Ascending aorta (tissue), 2 donors: ENCODE measurements around the gene PDP2. TPM values are rescaled to one million over a fixed set of nuclear protein-coding genes. Genes with fewer than 3 reads are reported as not detected.

Experiments used
- DNase-seq, 2 donors: peaks; one replicate each; pipeline ENCODE4 v3.0.0-alpha.2; 2019; ENCODE audit warnings: low spot score in 2 of 2
- H3K27ac ChIP-seq, 2 donors: fragments of 200-600 bp; sonication (generic); one replicate each; pipeline ENCODE4 v1.5.1; 2016 to 2017; ENCODE audit warnings: mild to moderate bottlenecking in 1 of 2
- H3K27me3 ChIP-seq: fragments of 200-600 bp; sonication (generic); one replicate; pipeline ENCODE4 v1.5.1; 2017
- H3K36me3 ChIP-seq, 2 donors: fragments of 200-600 bp; sonication (generic); one replicate each; pipeline ENCODE4 v1.5.1; 2016
- H3K4me1 ChIP-seq, 2 donors: fragments of 200-600 bp; sonication (generic); one replicate each; pipeline ENCODE4 v1.5.1; 2016 to 2017; ENCODE audit warnings: mild to moderate bottlenecking in 1 of 2
- H3K4me3 ChIP-seq, 2 donors: fragments of 200-600 bp; sonication (generic); one replicate each; pipeline ENCODE4 v1.5.1; 2016 to 2017; ENCODE audit warnings: mild to moderate bottlenecking in 1 of 2
- H3K9me3 ChIP-seq, 2 donors: fragments of 200-600 bp; sonication (generic); one replicate each; pipeline ENCODE4 v1.5.1; 2016
- intact Hi-C: fragments of 100-400 bp; cut with DNase I; formaldehyde crosslinking; loops from one replicate; pipeline ENCODE4 v1.15.1; 2023
- total RNA-seq: library from RNA; depleted of rRNA; stranded (reverse); fragments of >200 nt; gene quantifications from one replicate; pipeline ENCODE4 v1.1.0, GENCODE V29; 2016
- TF ChIP-seq, protein P1 (sequence below), 3 experiments: fragments of 200-600 bp in 2 of 3; fragments of 450-650 bp in 1 of 3; sonication (generic) in 2 of 3; IDR thresholded peaks; one replicate each; pipeline ENCODE4 v1.5.1; 2016 to 2019; ENCODE audit warnings: antibody characterized with exemption in 3 of 3, mild to moderate bottlenecking in 1 of 3, moderate library complexity in 1 of 3

PDP2 gene, protein sequence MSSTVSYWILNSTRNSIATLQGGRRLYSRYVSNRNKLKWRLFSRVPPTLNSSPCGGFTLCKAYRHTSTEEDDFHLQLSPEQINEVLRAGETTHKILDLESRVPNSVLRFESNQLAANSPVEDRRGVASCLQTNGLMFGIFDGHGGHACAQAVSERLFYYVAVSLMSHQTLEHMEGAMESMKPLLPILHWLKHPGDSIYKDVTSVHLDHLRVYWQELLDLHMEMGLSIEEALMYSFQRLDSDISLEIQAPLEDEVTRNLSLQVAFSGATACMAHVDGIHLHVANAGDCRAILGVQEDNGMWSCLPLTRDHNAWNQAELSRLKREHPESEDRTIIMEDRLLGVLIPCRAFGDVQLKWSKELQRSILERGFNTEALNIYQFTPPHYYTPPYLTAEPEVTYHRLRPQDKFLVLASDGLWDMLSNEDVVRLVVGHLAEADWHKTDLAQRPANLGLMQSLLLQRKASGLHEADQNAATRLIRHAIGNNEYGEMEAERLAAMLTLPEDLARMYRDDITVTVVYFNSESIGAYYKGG
- total RNA-seq: 2.8 TPM

DNA sequence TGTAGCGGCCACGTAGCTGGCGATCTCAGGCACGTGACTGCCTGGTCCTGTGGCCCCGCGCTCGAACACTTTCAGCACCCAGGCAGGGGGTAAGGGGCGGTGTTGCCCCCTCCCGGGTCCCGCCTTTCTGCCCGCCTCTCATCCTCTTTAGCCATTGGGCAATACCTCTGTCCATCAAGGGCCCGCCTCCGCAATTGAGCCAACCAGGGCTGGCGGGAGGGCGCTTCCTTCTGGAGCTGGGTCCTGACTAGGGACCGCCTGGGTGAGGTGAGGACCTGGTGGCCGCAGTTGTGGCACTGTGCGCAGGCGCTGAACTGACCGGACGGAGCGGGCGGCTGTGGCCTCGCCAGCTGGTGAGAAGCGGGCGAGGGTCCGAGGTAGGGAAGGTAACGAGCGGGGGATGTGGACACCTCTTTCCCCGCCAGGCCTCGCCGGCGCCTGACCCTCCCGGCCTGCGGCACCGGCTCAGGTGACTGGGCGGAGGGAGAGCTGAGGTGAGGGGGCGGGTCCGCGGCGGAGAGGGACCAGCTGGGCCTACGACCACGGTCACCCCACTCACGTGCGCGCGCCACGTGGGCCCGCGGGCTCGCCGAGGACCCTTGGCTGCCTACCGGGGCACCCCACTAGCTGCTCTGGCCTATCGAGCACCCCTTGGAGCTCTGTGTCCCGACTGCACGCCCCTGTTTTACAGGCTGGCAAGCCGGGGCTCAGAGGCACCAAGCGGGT, at the start of gene PDP2:
TSS of gene PDP2 (plus strand) at position 228 of the 726 bp plus-strand sequence. CDS start 3,770 bp downstream, outside the sequence.
- Histone ChIP-seq H3K27me3 (no peaks in the 10 kb centered on the region), H3K4me3 (peak within 1 kb of the TSS; percentile 71 to 95), H3K36me3 (peaks cover 12% of the 10 kb centered on the region in 2 donors), H3K27ac (peak within 1 kb of the TSS; percentile 70 to 71), H3K4me1 (peaks cover 2 to 5% of the 10 kb centered on the region in 2 donors), H3K9me3 (no peaks in the 10 kb centered on the region)
- TF ChIP-seq, protein P1, sequence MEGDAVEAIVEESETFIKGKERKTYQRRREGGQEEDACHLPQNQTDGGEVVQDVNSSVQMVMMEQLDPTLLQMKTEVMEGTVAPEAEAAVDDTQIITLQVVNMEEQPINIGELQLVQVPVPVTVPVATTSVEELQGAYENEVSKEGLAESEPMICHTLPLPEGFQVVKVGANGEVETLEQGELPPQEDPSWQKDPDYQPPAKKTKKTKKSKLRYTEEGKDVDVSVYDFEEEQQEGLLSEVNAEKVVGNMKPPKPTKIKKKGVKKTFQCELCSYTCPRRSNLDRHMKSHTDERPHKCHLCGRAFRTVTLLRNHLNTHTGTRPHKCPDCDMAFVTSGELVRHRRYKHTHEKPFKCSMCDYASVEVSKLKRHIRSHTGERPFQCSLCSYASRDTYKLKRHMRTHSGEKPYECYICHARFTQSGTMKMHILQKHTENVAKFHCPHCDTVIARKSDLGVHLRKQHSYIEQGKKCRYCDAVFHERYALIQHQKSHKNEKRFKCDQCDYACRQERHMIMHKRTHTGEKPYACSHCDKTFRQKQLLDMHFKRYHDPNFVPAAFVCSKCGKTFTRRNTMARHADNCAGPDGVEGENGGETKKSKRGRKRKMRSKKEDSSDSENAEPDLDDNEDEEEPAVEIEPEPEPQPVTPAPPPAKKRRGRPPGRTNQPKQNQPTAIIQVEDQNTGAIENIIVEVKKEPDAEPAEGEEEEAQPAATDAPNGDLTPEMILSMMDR (IDR thresholded peaks at IDR 0.05): no peak
- intact Hi-C loops: loop anchor here (5.0 kb wide), 1 partner anchor 47 kb away; the partner anchor contains the start of gene RRAD
- peak; percentile 87 to 98 for DNase-seq

DNA sequence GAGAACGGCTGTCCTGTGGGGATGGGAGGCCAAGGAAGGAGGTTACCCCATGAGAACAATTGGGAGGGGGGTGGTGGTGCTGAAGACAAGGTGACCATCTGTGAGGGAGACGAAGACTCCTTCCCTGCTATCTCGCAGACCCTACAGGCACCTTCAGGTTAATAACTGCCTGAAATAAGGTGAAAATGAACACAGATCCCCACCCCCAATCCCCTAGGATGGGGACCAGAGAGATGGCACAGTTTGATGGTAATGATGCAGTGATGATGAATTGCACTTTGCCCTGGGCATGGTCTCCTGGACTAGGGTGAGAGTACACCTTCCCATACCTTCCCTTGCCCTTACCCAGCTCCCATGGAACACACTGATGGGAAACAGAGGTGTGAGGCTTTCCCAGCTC, 48.1 kb upstream of the PDP2 start:
- Histone ChIP-seq H3K27ac (no peak overlapping the region), H3K4me3 (no peak overlapping the region), H3K4me1 (peaks cover 0 to 17% of the 10 kb centered on the region in 2 donors), H3K27me3 (no peaks in the 10 kb centered on the region), H3K9me3 (no peaks in the 10 kb centered on the region), H3K36me3 (peaks cover 7 to 8% of the 10 kb centered on the region in 2 donors)
- intact Hi-C loops: no loop called here
- TF ChIP-seq, protein P1 (IDR thresholded peaks at IDR 0.05): no peak
- no peak for DNase-seq

DNA sequence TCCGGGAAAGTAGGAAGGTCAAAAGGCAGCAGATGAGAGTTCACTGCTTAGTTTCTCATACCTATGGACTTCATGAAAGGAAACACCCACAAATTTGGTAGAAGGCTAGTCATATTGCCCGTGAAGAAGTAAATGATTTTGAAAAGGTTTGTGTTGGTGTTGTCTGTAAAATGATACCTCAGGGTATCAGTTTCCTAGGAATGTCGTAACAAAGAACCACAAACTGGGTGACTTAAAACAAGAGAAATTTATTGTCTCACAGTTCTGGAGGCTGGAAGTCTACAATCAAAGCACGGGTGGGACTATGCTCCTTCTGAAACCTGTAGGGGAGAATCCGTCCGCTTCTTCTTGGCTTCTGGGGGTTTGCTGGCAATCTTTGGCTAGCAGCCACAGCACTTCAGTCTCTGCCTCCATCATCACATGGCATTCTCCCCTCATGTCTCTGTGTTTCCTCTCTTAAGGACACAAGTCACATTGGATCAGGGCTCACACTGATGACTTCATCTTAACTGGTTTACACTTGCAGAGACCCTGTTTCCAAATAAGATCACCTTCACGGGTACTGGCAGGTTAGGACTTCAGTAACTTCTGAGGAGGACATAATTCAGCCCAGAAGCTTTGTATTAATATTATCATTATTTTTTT, 47.5 kb upstream of the PDP2 start:
- intact Hi-C loops: no loop called here
- peaks cover 0 to 17% of the 10 kb centered on the region in 2 donors for H3K4me1 ChIP-seq

DNA sequence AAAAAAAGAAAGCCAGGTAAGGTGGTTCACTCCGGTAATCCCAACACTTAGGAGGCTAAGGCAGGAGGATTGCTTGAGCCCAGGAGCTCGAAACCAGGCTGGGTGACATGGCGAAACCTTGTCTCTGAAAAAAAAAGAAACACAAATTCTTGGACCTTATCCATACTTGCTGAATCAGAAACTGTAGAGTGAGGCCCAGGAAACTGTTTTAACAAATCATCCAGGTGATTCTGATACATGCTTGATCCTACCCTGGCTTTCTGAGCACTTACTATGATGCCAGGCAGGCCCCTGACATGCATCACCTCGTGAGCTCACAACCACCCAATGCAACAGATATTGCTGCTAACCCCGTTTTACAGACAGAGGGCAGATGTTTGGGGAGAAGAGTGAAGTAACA, 45.6 kb upstream of the PDP2 start:
- Histone ChIP-seq H3K27me3 (no peaks in the 10 kb centered on the region), H3K4me3 (no peak overlapping the region), H3K36me3 (no peaks in the 10 kb centered on the region), H3K9me3 (peaks cover 0 to 3% of the 10 kb centered on the region in 2 donors), H3K27ac (no peak overlapping the region), H3K4me1 (peaks cover 0 to 4% of the 10 kb centered on the region in 2 donors)
- TF ChIP-seq, protein P1 (IDR thresholded peaks at IDR 0.05): no peak
- intact Hi-C loops: no loop called here
- no peak for DNase-seq

More for the DNA sequence above, 47.5 kb upstream of the PDP2 start:
- DNase-seq: no peak
- Histone ChIP-seq H3K9me3 (no peaks in the 10 kb centered on the region), H3K4me3 (no peak overlapping the region), H3K27me3 (no peaks in the 10 kb centered on the region), H3K27ac (no peak overlapping the region), H3K36me3 (peaks cover 1 to 2% of the 10 kb centered on the region in 2 donors)
- TF ChIP-seq, protein P1 (IDR thresholded peaks at IDR 0.05): no peak

DNA sequence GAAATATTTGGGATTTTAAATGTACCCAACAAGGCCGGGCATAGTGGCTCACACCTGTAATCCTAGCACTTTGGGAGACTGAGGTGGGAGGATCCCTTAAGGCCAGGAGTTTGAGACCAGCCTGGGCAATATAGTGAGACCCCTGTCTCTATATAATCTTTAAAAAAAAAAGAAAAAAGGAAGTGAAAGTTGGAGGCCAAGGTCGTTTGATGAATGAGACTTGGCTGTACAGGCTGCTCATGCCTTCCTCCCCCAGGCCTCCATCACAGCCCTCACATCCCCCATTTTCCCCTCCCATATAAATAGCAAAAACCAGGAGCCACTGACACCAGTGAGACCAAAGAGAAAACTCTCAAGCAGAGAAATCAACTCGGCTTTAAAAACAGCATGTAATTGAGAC, 39.4 kb upstream of the PDP2 start:
- Histone ChIP-seq H3K27ac (no peak overlapping the region), H3K9me3 (peaks cover 0 to 3% of the 10 kb centered on the region in 2 donors), H3K27me3 (peaks cover 15% of the 10 kb centered on the region), H3K4me3 (no peak overlapping the region), H3K4me1 (peaks cover 8 to 18% of the 10 kb centered on the region in 2 donors), H3K36me3 (no peaks in the 10 kb centered on the region)
- intact Hi-C loops: no loop called here
- TF ChIP-seq, protein P1 (IDR thresholded peaks at IDR 0.05): no peak
- no peak for DNase-seq
